ENCODE measurements around the gene CUX1. TPM values are rescaled to one million over a fixed set of nuclear protein-coding genes. Genes with fewer than 3 reads are reported as not detected.

Gene CUX1
- total RNA-seq, 4 donors from 2014 or later, result 93.8 to 156 (median 112) TPM

DNA sequence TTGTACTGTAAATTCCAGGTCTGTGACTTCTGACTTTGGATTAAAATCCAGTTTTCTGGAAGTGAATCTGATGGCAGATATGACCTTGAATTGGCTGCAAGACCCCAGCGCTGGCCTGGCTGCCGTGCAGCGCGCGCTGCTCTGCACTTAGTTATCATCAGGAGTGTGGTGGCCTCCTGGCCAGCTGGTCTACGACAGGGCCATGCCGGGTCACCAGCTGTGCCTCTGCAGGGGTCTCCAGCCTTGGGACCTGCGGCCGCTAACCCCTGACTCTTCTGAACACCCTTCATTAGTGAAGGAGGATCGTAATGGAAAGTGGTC, 278.5 kb downstream of the CUX1 start:
- DNase-seq, result no peak
- Histone ChIP-seq H3K36me3 (no peaks in the 10 kb centered on the region), H3K27me3 (no peaks in the 10 kb centered on the region), H3K4me1 (no peaks in the 10 kb centered on the region), H3K4me3 (replicated peaks in 1 of 3) (no peak overlapping the region), H3K27ac (no peak overlapping the region), H3K9me3 (no peaks in the 10 kb centered on the region)
- WGBS, 2 donors, result 76 to 88% methylated on average over 6 to 10 of the region's 10 CpGs
- no peak for TF ChIP-seq POLR2A (IDR thresholded peaks at IDR 0.05)
- no peak for TF ChIP-seq CTCF (IDR thresholded peaks at IDR 0.05)
- intact Hi-C loops (cut with DNase I), result no loop called here

- WGBS, 2 donors, result 82 to 86% methylated on average over 17 to 19 of the region's 19 CpGs
- DNase-seq, result no peak
- Histone ChIP-seq H3K36me3 (no peaks in the 10 kb centered on the region), H3K27ac (no peak overlapping the region), H3K9me3 (no peaks in the 10 kb centered on the region), H3K4me3 (replicated peaks in 1 of 3) (no peak overlapping the region), H3K27me3 (no peaks in the 10 kb centered on the region), H3K4me1 (no peaks in the 10 kb centered on the region)
- TF ChIP-seq POLR2A (IDR thresholded peaks at IDR 0.05), result no peak
- no peak for TF ChIP-seq CTCF (IDR thresholded peaks at IDR 0.05)
- intact Hi-C loops (cut with DNase I), result no loop called here
These were observed 279.4 kb downstream of the CUX1 start for GRCh38 chr7:102096706-102097427.

DNA sequence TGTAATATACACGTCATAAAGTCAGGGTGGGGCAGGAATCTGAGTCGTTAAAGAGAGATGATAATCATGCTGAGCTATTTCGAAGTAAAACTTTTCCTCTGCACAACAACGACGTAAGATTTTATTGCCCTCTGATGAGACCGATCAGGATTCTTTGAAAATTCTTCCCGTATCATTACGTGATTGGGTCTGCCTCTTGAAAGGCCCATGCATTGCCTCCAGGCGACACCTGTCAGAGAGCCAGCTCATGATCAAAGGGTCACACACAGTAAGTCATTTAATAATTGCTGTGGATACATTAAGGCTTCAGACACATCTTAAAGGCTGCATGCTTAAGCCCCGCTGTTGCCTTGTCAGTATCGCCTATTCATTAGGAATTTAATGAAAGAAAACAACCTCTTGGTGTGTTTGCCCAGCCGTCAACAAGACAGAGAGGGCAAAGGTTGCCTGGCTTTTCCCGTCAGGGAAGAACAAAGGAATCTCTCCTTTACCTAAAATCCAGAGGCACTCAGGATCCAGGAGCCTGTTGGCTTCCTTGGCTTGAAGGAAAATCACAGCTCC, 280.3 kb downstream of the CUX1 start:
- TF ChIP-seq CTCF (IDR thresholded peaks at IDR 0.05) (no peak), POLR2A (IDR thresholded peaks at IDR 0.05) (no peak)
- Histone ChIP-seq H3K27ac (no peak overlapping the region), H3K4me1 (no peaks in the 10 kb centered on the region), H3K27me3 (no peaks in the 10 kb centered on the region), H3K9me3 (no peaks in the 10 kb centered on the region), H3K4me3 (replicated peaks in 1 of 3) (no peak overlapping the region), H3K36me3 (no peaks in the 10 kb centered on the region)
- 70 to 73% methylated on average over 13 of the region's 13 CpGs for WGBS, 2 donors
- no peak for DNase-seq
- intact Hi-C loops (cut with DNase I), result no loop called here

DNA sequence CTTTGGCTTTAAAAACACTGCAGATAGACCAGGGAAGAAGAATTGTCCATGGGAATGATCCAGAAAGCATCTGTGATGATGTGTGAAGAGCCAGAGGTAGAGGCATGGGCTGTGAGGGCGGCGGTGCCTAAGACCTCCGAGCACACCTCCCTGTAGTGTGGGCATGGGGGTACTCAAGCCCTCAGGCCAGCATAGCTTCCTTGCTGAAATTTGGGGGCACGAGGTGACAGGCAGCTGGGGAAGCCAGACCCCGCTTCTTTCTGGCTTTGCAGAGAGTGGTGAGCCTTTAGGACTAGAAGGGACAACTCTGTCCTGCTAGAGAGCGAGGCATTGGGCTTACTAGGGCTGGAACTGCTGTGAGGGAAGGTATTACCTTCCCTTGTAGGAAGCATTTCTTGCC, 281.6 kb downstream of the CUX1 start:
- 93 to 100% methylated on average over 6 of the region's 6 CpGs for WGBS, 2 donors
- intact Hi-C loops (cut with DNase I), result no loop called here
- DNase-seq, result no peak
- H3K4me3 ChIP-seq (replicated peaks in 1 of 3), result no peak overlapping the region
- no peaks in the 10 kb centered on the region for H3K27me3 ChIP-seq
- H3K4me1 ChIP-seq, result no peaks in the 10 kb centered on the region
- H3K9me3 ChIP-seq, result no peaks in the 10 kb centered on the region
- H3K36me3 ChIP-seq, result no peaks in the 10 kb centered on the region
- no peak overlapping the region for H3K27ac ChIP-seq
- TF ChIP-seq POLR2A (IDR thresholded peaks at IDR 0.05) (no peak), CTCF (IDR thresholded peaks at IDR 0.05) (no peak)

GRCh38 chr7:102099474-102099873, 282.0 kb downstream of the CUX1 start:
- no peak for DNase-seq
- H3K4me1 ChIP-seq, result no peaks in the 10 kb centered on the region
- 99 to 100% methylated on average over 3 of the region's 3 CpGs for WGBS, 2 donors
- no peak overlapping the region for H3K27ac ChIP-seq
- no peak for TF ChIP-seq CTCF (IDR thresholded peaks at IDR 0.05)
- no peak for TF ChIP-seq POLR2A (IDR thresholded peaks at IDR 0.05)
- H3K27me3 ChIP-seq, result no peaks in the 10 kb centered on the region
- H3K9me3 ChIP-seq, result no peaks in the 10 kb centered on the region
- peaks cover 2% of the 10 kb centered on the region in 2 donors for H3K36me3 ChIP-seq
- no peak overlapping the region for H3K4me3 ChIP-seq (replicated peaks in 1 of 3)
- intact Hi-C loops (cut with DNase I), result no loop called here
